CD4-positive, alpha-beta T cell treated with Interleukin-6 at 100 ng/mL for 8 hours (primary cell): Measurements from ENCODE around the gene BSND.
A peak's percentile ranks its signal among the peaks of the same experiment; 100 is the strongest.
"Not testable (repeated sequence)": the region's sequence is repeated elsewhere in the genome, so short reads cannot be mapped to it uniquely, and the experiment has no call there.

Experiments used
- DNase-seq: peaks from one replicate; pipeline ENCODE4 v3.0.0-alpha.2; 2020; ENCODE audit warnings: mixed read lengths, low spot score

Gene BSND

DNA sequence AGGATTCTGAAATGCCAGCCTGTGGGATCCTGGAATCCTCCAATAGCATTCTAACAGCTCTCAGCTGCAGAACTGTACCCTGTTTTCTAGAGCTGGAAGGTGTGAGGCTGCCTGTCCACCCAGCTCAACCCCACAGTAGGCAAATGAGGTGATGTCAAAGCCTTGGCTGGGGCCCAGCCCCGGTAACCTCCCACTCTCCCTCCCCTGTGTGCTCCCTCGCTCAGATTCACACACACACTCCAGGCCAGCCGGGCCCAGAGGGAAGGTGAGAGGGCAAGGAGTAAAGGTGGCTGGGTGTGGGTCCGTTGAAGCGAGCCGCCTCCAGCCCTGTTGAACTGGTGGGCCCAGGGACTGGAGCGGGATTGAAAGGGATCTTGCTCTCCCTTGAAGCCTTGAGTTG lies at the start of gene BSND:
Gene BSND, plus strand, starts transcription at position 257 of the 400 bp plus-strand sequence. CDS start 254 bp downstream, outside the sequence.
- DNase-seq, result no peak

DNA sequence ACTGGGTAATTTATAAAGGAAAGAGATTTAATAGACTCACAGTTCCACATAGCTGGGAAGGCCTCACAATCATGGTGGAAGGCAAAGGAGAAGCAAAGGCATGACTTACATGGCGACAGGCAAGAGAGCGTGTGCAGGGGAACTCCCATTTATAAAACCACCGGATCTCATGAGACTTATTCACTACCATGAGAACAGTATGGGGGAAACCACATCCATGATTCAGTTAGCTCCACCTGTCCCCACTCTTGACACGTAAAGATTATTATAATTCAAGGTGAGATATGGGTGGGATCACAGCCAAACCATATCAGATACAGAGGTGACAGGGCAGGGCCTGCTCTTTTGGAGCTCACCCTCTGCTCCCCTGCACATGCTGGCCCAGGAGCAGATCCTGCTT lies 49.7 kb upstream of the BSND start:
- DNase-seq, result no peak

DNA sequence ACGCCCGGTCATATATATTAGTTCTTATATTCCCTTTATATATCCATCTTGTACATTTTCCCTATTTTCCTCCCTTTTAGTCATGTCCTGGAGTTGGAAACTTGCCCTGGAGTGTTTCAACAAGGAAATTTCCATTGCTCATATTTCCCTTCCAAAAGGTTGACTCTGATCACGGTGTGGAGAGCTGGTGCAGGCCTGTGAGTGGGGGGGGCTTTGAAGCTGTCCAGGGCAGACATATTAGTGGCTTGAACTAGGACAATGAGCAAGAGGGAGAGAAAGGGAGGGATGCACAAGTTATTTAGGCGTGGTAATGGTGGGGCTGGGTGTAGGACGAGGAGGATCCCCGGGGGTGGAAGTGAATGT lies 48.7 kb upstream of the BSND start:
- DNase-seq, result no peak

DNA sequence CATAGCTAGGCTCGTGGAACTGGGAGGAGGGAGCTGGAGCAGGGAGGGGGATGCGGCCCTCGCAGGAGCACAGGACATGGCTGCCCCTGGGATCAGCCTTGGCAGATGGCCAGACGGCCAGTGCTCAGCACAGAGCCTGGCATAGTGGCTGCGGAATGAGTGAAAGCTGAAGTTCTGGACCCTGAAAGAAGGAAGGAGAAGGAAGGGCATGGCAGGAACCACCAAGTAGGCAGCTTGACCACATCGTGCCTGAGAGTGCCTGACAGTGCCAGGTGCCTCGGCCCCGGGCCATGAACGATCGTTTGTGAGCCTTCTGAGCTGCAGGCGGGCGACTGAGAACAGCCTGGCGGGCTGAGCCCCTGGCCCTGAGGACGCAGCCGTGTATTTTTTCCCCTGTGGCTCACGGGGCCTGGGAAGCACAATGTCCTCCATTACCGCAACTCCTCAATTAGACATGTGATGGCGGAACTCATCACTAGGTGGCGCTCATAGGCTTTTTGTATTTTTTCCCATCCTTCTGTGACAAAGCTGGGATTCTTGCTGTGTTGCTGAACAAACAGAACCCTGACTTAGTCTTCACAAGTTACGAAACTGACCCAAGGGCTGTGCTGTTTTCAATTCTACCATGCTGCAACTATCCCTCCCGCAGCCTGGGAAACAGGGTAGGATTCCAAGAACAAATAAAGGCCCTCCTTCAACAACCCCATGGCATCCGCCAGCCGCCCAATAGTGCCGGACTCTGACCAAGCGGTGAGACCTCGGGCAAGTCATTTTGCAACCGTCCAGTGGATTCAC lies 48.2 kb upstream of the BSND start:
- peak; percentile 37 for DNase-seq

DNA sequence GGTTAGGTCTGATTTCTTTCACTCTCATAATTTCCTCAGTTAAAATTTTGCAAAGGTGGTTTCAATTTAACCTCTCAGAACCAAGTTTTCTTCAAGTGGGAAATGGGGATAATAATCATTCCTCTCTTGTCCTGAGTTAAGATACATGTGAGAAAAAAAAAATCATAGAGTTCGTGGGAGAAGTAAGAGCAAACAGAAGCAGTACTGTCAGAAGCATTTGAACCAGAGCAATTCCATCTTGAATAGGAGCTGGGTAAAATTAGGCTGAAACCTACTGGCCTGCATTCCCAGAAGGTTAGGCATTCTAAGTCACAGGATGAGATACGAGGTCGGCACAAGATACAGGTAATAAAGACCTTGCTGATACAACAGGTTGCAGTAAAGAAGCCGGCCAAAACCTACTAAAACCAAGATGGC lies 46.9 kb upstream of the BSND start:
- DNase-seq, result no peak

DNA sequence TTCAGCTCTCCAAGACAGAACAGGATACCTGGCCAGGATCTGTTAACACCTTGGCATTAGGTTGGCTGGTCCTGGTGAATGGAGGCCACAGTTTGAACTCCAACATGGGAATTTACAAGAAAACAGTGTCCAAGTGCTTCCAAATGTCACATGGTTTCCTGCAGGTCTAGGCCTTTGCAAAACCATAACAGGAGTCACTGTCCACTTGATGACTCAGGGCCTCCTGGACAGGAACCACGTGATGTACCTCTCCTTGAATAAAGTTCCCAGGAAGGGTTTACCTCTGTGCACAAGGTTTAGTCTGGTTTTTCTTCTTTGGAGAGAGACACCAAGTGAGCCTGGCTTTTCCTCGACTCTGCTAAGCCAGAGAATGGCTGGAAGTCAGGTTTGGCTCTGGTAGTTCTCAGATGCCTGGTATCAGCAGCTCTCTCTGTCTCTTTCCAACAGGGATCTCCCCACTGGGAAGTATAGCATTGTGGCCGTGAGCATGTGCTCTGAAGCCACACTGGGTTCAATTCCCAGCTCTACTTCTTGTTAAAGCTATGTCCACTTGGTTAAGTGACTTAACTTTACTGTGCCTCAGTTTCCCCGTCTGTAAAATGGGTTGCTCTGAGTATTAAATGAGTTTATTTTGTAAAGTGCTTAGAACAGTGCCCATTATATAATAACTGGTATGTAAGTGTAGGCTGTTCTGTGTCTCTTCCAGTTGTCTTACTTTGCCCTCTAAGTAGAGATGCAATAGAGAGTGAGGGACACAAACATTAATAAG lies 45.6 kb upstream of the BSND start:
- no peak for DNase-seq

DNA sequence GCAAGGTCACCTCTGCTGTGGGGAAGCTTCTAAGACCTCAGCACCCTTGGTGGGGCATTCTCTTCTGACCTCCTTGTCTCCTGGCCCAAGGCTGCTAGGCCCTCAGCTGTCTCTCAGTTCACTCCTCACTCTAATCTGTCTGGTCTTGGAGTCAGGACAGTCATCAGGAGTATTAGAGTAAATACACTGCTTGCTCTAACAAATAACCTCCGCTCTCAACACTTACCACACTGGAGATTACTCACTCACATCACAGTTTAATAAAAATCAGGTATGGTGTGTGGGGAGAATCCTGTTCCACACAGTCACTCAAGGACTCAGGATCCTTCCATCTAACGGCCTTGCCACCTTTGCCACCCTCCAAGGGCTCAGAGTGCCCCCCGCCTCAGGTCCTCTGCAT lies 44.9 kb upstream of the BSND start:
- no peak for DNase-seq

DNA sequence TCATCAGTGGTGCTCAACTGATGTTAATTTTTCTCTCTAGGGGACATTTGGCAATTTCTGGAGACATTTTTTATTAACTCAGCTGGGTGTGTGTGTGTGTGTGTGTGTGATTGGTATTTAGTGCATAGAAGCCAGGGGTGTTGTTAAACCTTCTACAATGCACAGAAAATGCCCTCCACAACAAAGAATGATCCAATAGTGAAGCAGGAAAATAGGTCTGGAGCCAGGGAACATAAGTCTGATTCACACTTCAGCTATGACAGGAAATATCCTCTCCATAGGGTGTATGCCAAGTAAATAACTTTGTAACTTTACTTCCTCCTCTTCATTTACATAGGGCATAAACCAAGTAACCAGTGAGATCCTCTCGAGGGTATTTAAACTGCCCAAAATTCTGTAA lies 43.4 kb upstream of the BSND start:
- DNase-seq, result no peak

DNA sequence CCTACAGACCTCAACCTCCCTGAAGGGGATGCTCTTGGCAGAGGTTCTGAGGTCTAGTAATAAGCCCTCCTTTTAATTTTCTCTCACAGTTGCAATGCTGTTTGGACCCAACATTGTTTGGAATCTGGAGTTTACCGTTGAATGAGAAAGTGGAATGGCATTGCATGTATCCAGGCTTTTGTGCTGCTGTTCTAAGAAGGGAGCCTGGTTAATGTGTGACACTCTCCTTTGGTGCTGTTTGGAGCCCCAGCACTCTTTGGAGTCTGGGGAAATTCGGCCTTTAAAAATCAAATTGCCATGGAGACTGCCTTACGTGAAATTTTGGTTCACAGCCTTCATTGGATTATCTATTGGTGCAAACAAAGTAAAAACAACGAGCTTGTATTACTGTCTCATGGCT lies 42.0 kb upstream of the BSND start:
- no peak for DNase-seq

DNA sequence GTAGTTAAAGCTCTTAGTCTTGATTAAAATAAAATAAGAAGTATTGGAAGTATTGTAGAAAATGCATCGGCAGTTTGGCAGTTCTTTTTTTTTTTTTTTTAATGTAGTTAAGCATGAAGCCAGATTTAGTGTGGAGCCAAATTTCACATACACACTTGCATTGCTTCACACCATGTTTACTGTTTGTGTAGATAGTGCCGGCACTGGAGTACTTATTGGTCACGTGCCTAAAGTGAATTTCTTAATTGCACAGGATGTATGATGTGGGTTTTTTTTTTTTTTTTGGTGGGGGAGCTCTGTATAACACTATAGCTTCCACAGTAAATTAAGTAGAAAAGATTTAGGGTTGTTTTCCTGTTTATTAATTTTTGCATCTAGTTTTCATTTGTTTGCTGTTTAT lies 39.5 kb upstream of the BSND start:
- no peak for DNase-seq

DNA sequence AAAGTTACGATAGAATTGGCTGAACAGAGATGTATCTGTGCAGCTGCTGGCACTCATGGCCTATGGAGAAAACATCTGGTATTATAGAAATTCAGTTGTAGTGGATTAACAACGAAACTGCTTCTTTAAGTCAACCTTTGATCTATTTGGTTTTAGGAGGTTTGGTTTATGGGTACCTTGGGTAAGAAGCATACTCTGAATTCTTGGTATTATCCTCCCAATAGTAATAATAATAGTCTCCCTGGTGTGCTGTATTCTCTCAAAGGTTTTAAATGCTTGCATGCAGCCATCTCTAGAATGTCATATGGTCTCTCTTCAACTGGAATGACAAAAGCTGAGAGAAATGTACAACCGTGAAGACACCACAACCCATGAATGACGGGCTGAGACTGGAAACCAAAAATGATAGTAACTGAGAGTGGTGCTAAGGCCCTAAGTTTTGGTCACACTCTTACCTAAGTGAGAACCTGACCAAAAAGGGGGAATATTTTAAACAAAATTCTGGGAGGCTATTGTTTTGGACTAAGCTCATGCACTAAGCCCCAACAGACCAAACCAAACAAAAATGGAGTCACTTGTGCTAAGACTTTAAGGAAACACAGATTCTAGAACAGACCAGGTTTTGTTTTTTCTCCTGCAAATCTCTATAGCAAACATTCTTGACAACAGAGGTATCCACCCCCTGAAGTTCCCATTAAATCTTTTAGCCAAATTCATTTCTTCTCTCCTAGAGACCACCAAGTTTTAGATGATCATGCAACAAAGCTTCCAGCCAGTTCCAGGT lies 35.9 kb upstream of the BSND start:
- DNase-seq, result no peak

DNA sequence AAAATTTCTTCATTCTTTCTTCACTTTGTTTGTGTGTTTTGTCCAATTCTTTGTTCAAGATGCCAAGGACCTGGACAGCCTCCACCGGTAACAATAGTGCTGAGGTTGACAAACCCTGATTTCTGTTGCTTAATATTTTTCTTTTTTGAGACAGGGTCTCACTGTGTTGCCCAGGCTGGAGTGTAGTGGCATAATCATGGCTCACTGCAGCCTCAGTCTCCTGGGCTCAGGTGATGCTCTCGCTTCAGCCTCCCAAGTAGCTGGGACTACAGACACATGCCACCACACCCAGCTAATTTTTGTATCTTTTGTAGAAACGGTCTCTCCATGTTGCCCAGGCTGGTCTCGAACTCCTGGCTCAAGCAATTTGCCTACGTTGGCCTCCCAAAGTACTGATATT lies 34.9 kb upstream of the BSND start:
- DNase-seq, result not testable (repeated sequence)

DNA sequence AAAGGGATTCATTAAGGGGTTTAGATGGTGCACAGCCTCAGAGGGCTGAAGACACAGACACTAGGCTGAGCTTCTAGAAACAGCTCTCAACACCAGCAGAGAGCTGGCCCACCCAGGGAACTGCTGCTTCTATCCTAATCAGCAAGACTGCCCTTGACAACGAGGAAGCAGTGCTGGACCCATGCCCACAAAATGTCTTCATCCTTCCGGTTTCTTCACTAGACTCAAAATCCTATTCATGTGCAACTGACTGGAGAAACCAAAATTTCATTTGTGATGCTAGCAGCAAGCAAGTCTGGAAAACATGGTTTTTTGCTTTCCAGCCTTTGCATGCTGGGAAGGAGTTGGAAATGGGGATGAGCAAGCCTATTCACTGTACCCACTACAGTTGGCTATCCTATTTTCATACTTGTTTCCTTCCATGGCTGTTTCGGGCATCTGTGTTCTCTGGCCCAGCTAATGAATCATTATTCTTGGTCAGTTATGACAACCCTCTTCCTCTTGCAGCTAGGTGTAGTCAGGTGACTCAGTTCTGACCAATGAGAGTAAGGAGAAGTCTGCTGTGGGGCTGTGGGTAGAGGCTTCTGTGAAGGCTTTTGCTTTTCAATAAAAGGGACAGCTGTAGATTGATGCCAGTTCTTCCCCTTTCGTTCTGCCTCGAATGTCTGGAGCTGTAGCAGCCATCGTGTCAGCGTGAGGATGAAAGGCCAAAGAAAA lies 33.0 kb upstream of the BSND start:
- DNase-seq, result no peak

DNA sequence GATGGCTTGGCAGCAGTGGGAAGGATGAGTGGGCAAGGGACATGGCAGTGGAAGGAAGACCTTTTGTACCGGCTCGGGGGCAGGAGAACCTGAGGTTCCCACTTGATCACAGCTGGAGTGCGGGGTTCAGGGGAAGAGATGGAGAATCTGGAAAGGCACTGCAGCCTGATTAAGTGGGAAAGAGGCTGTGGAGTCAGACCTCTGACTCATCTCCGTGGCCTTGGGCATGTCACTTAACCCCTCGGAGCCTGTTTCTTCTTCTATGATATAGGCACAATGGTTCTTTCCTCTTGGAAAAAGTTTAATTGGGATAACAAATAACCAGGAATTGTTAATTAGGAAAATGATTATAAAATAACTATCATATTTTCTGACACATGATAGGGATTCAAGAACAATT lies 31.4 kb upstream of the BSND start:
- no peak for DNase-seq

DNA sequence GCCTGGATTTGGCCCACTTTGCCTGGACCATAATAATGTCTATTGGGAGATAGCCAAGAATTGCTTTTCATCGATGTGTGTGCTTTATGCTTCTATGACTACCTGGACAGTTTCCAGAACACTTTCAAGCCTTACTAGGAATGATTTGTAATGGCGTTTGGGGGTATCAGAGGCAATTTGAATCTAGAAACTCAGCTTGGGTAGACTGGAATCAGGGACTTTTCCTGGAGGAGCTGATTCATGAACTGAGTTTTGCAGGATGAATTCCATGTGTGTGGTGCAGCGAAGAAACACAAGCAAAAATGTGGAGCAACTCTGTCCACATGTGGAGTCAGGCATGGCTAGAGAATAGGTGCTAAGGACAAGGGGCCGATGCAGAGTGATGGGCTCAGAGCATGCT lies 30.2 kb upstream of the BSND start:
- no peak for DNase-seq

DNA sequence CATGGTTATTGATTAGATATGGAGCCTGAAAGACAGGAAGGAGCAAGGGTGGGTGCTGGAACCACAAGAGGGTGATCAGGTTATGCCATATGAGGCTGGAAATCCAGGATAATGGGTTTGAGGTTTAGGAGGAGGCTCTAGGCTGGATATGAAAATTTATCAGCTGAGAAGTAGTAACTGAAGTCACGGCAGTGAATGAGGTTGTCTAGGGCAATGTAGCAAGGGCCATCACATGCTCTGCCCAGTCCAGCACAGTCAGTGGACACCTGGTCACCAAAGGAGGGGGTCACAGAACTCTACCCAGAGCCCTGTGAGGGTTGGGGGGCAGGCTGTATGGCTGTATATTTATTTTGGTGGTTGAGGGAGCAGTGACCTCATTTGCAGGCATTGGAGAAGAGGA lies 28.9 kb upstream of the BSND start:
- DNase-seq, result no peak

DNA sequence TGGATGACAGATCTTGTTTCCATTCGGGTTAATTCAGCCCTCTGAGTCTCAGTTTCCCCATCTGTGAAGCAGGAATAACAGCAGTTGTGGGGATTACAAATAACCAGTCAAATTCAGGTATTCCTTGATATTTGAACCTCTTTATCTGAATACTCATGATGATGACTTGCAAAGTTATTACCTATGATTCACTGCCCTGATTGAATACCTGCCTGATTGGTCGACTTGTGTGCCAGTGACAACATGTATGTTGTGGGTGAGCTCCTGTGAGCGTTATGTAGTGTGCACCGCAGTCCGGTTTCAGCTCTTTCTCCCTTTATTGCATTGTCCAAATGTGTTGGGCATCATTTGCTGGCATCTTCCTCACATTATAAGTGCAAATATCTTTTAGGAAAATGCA lies 27.8 kb upstream of the BSND start:
- no peak for DNase-seq

DNA sequence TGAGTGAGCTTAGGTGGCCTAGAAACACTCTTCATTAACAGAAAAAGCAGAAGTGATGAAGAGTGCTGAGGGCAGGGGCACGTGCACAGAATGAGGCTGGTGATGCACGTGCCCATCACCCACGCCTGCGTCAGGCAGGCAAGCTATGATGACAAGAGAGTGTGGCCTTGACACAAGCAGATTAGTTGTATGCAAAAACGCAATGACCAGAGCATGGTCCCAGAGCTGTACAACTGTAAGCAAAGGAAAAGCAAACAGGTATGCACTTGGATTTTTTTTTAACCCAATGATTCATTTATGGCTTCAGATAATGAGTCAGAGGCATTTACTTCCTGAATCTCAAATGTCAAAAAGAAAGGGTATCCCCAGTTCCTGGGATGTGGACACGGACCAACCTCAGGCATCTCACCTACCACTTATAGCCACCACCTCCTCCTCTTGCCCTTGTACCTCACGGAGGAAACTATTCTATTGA lies 27.4 kb upstream of the BSND start:
- no peak for DNase-seq

DNA sequence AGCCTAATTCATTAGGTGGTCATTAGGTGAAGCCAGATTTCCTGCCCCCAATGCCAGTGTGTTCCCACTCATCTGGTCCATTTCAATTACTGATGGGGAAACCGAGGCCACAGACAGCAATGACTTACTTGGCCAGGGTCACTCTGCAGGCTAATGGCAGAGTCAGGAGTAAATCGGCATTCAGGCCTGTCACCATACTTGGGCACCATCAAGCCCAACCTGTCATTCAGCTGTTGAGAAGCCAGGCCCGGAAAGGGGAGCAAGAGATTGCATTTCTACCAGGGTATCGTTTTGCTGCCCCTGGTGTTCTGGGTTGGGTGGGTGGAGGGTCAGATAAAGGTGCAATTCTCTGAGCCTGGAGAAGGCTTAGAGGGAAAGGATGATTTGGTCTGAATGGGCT lies 26.3 kb upstream of the BSND start:
- no peak for DNase-seq

DNA sequence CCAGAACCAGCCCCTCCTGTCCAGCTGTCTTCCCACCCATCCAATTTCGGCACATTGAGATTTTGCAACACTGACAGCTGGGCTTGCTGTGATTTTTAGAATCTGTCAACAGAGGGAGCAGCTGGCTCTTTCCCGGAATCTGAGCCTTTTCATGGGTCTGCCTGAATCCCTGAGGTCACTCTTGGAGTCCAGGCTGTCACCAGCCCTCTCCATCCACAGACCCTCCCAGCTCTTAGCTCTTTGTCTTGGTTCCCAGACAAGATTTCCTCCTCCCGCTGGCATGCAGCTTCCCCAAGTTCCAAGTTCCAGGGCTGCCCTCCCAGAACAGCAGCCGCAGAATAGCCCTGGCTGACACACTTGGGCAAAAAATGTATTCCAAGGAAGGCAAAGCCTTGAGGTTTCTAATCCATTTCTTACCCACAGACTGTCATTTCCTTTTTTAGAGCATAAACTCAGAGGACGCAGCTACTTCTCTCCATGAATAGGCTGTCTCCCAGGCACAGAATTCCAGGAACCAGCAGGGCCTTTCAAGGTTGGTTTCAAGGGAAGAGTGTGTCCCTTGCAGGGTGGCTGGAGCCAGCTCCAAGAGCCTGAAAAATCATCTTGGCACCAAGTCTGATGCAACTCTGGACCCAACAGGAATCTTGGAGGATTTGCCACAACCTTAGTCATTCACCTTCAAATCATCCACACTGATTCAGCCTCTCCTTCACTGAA lies 25.4 kb upstream of the BSND start:
- DNase-seq, result no peak

DNA sequence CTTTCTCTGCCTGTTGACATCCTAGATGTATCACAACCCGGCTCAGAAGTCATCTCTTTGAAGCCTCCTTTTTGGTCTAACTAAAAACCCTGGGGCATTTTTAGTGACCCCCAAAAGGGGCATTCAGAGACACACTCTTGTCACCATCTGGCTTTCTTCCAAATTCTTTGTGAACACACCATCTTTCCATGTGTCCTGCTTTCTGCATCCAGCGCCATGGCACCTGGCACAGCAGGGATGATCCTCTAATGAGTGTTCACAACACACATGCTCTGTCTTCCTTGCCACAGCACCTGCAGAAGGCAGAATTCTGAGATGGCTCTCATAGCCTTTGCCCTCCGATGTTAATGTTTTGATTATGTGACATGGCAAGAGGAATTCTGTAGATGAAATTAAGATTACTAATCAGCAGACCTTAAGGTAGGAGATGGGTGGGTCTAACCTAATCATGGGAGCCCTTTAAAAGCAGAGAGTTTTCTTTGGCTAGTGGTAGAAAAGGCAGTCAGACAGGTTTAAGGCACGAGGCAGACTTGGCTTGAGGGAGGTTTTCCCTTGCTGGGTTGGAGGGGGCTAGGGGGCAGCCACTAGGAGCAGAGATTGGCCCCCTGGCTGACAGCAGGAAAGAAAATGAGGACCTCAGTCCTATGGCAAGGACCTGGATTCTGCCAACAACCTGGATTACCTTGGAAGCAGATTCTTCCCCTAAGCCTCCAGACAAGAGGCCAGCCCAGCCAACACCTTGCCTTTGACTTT lies 23.2 kb upstream of the BSND start:
- no peak for DNase-seq
